OCI-LY7 (cell line): Measurements from ENCODE around the gene TNFAIP3.

Source experiments
- EZH2phosphoT487 ChIP-seq: fragments of 200-600 bp; sonication (generic); IDR thresholded peaks from 2 replicates; pipeline ENCODE4 v1.6.1; 2018; ENCODE audit warnings: low read depth, borderline replicate concordance, mild to moderate bottlenecking, mixed run types, antibody characterized with exemption, low read length, moderate library complexity, mixed read lengths
- TF ChIP-seq, protein P1 (sequence below): fragments of 200-600 bp; sonication (generic); conservative IDR thresholded peaks from 2 replicates; pipeline ENCODE4 v1.5.1; 2014; ENCODE audit warnings: mild to moderate bottlenecking, antibody characterized with exemption, low read length, moderate library complexity, mixed read lengths

DNA sequence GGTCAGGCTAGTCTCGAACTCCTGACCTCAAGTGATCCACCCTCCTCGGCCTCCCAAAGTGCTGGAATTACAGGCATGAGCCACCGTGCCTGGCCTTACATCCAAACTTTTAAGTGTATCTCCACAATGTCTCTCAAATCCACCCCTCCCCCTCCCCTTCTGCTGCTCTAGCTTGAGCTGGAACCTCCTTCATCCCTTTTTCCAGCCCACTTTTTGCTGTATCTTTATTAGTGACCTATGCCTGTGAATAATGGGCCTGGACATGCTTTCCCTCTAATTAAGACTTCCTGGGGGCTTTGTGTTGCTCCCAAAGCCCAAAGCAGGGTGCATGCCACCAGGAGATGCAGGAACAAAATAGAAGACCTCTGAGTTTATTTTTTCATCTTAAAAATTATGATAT lies 26.1 kb downstream of the TNFAIP3 start:
- TF ChIP-seq, protein P1, sequence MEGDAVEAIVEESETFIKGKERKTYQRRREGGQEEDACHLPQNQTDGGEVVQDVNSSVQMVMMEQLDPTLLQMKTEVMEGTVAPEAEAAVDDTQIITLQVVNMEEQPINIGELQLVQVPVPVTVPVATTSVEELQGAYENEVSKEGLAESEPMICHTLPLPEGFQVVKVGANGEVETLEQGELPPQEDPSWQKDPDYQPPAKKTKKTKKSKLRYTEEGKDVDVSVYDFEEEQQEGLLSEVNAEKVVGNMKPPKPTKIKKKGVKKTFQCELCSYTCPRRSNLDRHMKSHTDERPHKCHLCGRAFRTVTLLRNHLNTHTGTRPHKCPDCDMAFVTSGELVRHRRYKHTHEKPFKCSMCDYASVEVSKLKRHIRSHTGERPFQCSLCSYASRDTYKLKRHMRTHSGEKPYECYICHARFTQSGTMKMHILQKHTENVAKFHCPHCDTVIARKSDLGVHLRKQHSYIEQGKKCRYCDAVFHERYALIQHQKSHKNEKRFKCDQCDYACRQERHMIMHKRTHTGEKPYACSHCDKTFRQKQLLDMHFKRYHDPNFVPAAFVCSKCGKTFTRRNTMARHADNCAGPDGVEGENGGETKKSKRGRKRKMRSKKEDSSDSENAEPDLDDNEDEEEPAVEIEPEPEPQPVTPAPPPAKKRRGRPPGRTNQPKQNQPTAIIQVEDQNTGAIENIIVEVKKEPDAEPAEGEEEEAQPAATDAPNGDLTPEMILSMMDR = no peak
- TF ChIP-seq EZH2phosphoT487 = no peak
